SJSA1 (cell line): ENCODE data around the gene NAXD. TPM values are rescaled to one million over a fixed set of nuclear protein-coding genes. Genes with fewer than 3 reads are reported as not detected.
"Not testable (repeated sequence)": the region's sequence is repeated elsewhere in the genome, so short reads cannot be mapped to it uniquely, and the experiment has no call there.

ENCODE experiments used
- DNase-seq, 2 experiments: peaks; one replicate each; pipeline ENCODE4 v3.0.0-alpha.2; 2015 to 2020; ENCODE audit warnings: low spot score in 2 of 2, low read depth in 1 of 2
- H3K27ac ChIP-seq: fragments of 250-450 bp; sonication (Bioruptor Pico); 2 replicates; pipeline ENCODE4 v1.5.1; 2020; ENCODE audit warnings: mild to moderate bottlenecking, moderate library complexity
- H3K27me3 ChIP-seq: fragments of 250-450 bp; sonication (Bioruptor Pico); replicated peaks from 2 replicates; pipeline ENCODE4 v1.5.1; 2020; ENCODE audit warnings: mild to moderate bottlenecking, moderate library complexity
- H3K36me3 ChIP-seq: fragments of 250-450 bp; sonication (Bioruptor Pico); 2 replicates; pipeline ENCODE4 v1.5.1; 2020; ENCODE audit warnings: mild to moderate bottlenecking
- H3K4me1 ChIP-seq: fragments of 250-450 bp; sonication (Bioruptor Pico); replicated peaks from 2 replicates; pipeline ENCODE4 v1.6.1; 2021; ENCODE audit warnings: mild to moderate bottlenecking
- H3K4me3 ChIP-seq: fragments of 250-450 bp; sonication (Bioruptor Pico); 2 replicates; pipeline ENCODE4 v1.5.1; 2020; ENCODE audit warnings: mild to moderate bottlenecking
- H3K9me3 ChIP-seq: fragments of 250-450 bp; sonication (Bioruptor Pico); replicated peaks from 2 replicates; pipeline ENCODE4 v1.5.1; 2020; ENCODE audit warnings: mild to moderate bottlenecking
- total RNA-seq: library from RNA; depleted of rRNA; stranded (reverse); fragments of >200 nt; shearing (Covaris generic); gene quantifications from 2 replicates; pipeline ENCODE4 v1.2.3, GENCODE V29; 2014

Gene NAXD
- total RNA-seq, 1 experiment from 2014 or later = 108 TPM

- H3K4me3 ChIP-seq = no peak overlapping the region
- peaks cover 23% of the 10 kb centered on the region for H3K27me3 ChIP-seq
- no peak overlapping the region for H3K27ac ChIP-seq
- no peaks in the 10 kb centered on the region for H3K36me3 ChIP-seq
- H3K9me3 ChIP-seq = no peaks in the 10 kb centered on the region
- H3K4me1 ChIP-seq = no peaks in the 10 kb centered on the region
- no peak for DNase-seq
These were observed 33.7 kb upstream of the NAXD start for GRCh38 chr13:110581506-110582185.

- peaks cover 21% of the 10 kb centered on the region for H3K27me3 ChIP-seq
These were observed 32.9 kb upstream of the NAXD start for GRCh38 chr13:110582421-110582954.

GRCh38 chr13:110583178-110583865, 32.0 kb upstream of the NAXD start:
- Histone ChIP-seq H3K4me1 (no peaks in the 10 kb centered on the region), H3K36me3 (no peaks in the 10 kb centered on the region), H3K27me3 (peaks cover 25% of the 10 kb centered on the region), H3K4me3 (no peak overlapping the region), H3K27ac (no peak overlapping the region), H3K9me3 (no peaks in the 10 kb centered on the region)
- no peak for DNase-seq

More at GRCh38 chr13:110582421-110582954, 32.9 kb upstream of the NAXD start:
- no peaks in the 10 kb centered on the region for H3K36me3 ChIP-seq
- H3K27ac ChIP-seq = no peak overlapping the region
- no peaks in the 10 kb centered on the region for H3K9me3 ChIP-seq
- no peak for DNase-seq
- no peaks in the 10 kb centered on the region for H3K4me1 ChIP-seq
- no peak overlapping the region for H3K4me3 ChIP-seq

GRCh38 chr13:110589793-110590390, 25.5 kb upstream of the NAXD start:
- Histone ChIP-seq H3K9me3 (no peaks in the 10 kb centered on the region), H3K27ac (no peak overlapping the region), H3K36me3 (no peaks in the 10 kb centered on the region), H3K27me3 (peaks cover 39% of the 10 kb centered on the region), H3K4me3 (no peak overlapping the region), H3K4me1 (no peaks in the 10 kb centered on the region)
- DNase-seq = no peak

- Histone ChIP-seq H3K4me3 (no peak overlapping the region), H3K27ac (no peak overlapping the region), H3K4me1 (no peaks in the 10 kb centered on the region), H3K9me3 (no peaks in the 10 kb centered on the region), H3K27me3 (peaks cover 39% of the 10 kb centered on the region), H3K36me3 (no peaks in the 10 kb centered on the region)
- DNase-seq = no peak
These were observed 24.8 kb upstream of the NAXD start for GRCh38 chr13:110590577-110590976.

GRCh38 chr13:110592665-110593064, 22.7 kb upstream of the NAXD start:
- Histone ChIP-seq H3K27me3 (peaks cover 35% of the 10 kb centered on the region), H3K9me3 (no peaks in the 10 kb centered on the region), H3K4me1 (no peaks in the 10 kb centered on the region), H3K36me3 (no peaks in the 10 kb centered on the region), H3K27ac (no peak overlapping the region), H3K4me3 (no peak overlapping the region)
- no peak for DNase-seq

GRCh38 chr13:110593430-110594130, 21.8 kb upstream of the NAXD start:
- no peaks in the 10 kb centered on the region for H3K36me3 ChIP-seq
- peak in 1 of 2 experiments; percentile 88 for DNase-seq

GRCh38 chr13:110597041-110597689, 18.2 kb upstream of the NAXD start:
- Histone ChIP-seq H3K4me3 (no peak overlapping the region), H3K27me3 (peaks cover 11% of the 10 kb centered on the region; the same call in 1 of the 2 replicates), H3K9me3 (no peaks in the 10 kb centered on the region), H3K4me1 (no peaks in the 10 kb centered on the region), H3K27ac (no peak overlapping the region), H3K36me3 (no peaks in the 10 kb centered on the region)
- peak in 1 of 2 experiments; percentile 74 for DNase-seq

More at GRCh38 chr13:110593430-110594130, 21.8 kb upstream of the NAXD start:
- no peak overlapping the region for H3K27ac ChIP-seq
- H3K9me3 ChIP-seq = no peaks in the 10 kb centered on the region
- H3K27me3 ChIP-seq = peaks cover 28% of the 10 kb centered on the region
- H3K4me1 ChIP-seq = no peaks in the 10 kb centered on the region
- H3K4me3 ChIP-seq = no peak overlapping the region

- Histone ChIP-seq H3K9me3 (no peaks in the 10 kb centered on the region), H3K36me3 (no peaks in the 10 kb centered on the region), H3K27ac (no peak overlapping the region), H3K4me1 (no peaks in the 10 kb centered on the region), H3K4me3 (no peak overlapping the region), H3K27me3 (peaks cover 3% of the 10 kb centered on the region)
- peak in 1 of 2 experiments; percentile 60 for DNase-seq
These were observed 15.0 kb upstream of the NAXD start for GRCh38 chr13:110600261-110600819.

- peak in 1 of 2 experiments; percentile 56 for DNase-seq
- Histone ChIP-seq H3K4me3 (no peak overlapping the region), H3K9me3 (no peaks in the 10 kb centered on the region), H3K36me3 (no peaks in the 10 kb centered on the region), H3K27me3 (peaks cover 3% of the 10 kb centered on the region), H3K4me1 (no peaks in the 10 kb centered on the region), H3K27ac (no peak overlapping the region)
These were observed 14.4 kb upstream of the NAXD start for GRCh38 chr13:110600980-110601379.

GRCh38 chr13:110605132-110605531, 10.2 kb upstream of the NAXD start:
- H3K9me3 ChIP-seq = no peaks in the 10 kb centered on the region
- peak in 1 of 2 experiments; percentile 48 for DNase-seq
- peaks cover 3% of the 10 kb centered on the region for H3K27me3 ChIP-seq
- H3K36me3 ChIP-seq = no peaks in the 10 kb centered on the region
- H3K4me1 ChIP-seq = no peaks in the 10 kb centered on the region
- H3K4me3 ChIP-seq = no peak overlapping the region
- H3K27ac ChIP-seq = no peak overlapping the region

- peak in 1 of 2 experiments; percentile 52 for DNase-seq
- not testable (repeated sequence) for H3K36me3 ChIP-seq, H3K4me3 ChIP-seq, H3K27ac ChIP-seq, H3K9me3 ChIP-seq, H3K27me3 ChIP-seq, H3K4me1 ChIP-seq
These were observed 9.1 kb upstream of the NAXD start for GRCh38 chr13:110606281-110606680.
